ENCODE measurements around the gene HOXB9. TPM values are rescaled to one million over a fixed set of nuclear protein-coding genes. Genes with fewer than 3 reads are reported as not detected.
A peak's percentile ranks its signal among the peaks of the same experiment; 100 is the strongest.

Gene HOXB9
- total RNA-seq, 2 donors from 2014 or later, result 0.09 to 0.68 TPM

DNA sequence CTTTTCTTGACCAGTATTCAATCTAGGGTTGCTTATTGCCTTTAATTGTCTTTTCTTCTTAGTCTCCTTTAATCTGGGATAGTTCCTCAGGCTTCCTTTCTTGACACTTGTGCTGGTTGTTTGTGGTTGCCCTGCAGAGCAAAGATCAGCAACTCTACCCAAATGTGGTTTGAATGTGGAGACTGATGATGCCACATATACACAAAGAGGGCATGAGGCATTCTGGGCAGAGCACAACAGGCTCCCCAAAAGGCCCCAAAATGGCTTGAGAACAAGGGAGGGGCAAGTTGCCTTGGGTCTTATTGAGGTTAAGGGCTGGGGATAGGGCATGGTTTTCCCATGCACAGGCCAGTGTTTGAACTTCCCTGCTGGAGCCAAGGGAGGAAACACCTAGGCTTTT lies 29.8 kb upstream of the HOXB9 start:
- Histone ChIP-seq H3K36me3 (no peaks in the 10 kb centered on the region), H3K27ac (no peak overlapping the region), H3K27me3 (replicated peaks; ENCODE audit: insufficient read depth) (no peaks in the 10 kb centered on the region), H3K4me1 (replicated peaks) (no peaks in the 10 kb centered on the region), H3K4me3 (no peak overlapping the region), H3K9me3 (no peaks in the 10 kb centered on the region)
- TF ChIP-seq POLR2A (IDR thresholded peaks at IDR 0.05) (no peak), POLR2AphosphoS5 (IDR thresholded peaks at IDR 0.05) (no peak)
- TF ChIP-seq, protein P1, sequence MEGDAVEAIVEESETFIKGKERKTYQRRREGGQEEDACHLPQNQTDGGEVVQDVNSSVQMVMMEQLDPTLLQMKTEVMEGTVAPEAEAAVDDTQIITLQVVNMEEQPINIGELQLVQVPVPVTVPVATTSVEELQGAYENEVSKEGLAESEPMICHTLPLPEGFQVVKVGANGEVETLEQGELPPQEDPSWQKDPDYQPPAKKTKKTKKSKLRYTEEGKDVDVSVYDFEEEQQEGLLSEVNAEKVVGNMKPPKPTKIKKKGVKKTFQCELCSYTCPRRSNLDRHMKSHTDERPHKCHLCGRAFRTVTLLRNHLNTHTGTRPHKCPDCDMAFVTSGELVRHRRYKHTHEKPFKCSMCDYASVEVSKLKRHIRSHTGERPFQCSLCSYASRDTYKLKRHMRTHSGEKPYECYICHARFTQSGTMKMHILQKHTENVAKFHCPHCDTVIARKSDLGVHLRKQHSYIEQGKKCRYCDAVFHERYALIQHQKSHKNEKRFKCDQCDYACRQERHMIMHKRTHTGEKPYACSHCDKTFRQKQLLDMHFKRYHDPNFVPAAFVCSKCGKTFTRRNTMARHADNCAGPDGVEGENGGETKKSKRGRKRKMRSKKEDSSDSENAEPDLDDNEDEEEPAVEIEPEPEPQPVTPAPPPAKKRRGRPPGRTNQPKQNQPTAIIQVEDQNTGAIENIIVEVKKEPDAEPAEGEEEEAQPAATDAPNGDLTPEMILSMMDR (IDR thresholded peaks at IDR 0.05), result no peak
- intact Hi-C loops (cut with DNase I), result no loop called here
- no peak for DNase-seq (ENCODE audit: low spot score)

DNA sequence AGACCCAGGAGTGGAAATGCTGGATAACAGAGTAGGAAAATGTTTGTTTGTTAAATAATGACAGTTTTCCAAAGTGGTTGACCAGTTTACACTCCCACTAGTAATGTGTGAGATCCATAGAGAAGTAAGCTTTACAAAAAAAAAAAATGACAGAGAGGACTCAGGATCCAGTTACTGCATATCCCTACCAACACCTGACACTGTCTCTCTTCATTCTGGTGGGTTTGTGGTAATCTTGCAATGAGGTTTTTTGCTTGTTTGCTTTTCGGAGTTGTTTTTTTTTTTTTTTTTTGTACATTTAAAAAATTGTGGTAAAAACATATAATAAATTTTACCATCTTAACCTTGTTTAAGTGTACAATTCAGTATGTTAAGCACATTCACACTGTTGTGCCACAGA lies 23.6 kb upstream of the HOXB9 start:
- Histone ChIP-seq H3K4me1 (replicated peaks) (no peaks in the 10 kb centered on the region), H3K27me3 (replicated peaks; ENCODE audit: insufficient read depth) (peaks cover 12% of the 10 kb centered on the region), H3K9me3 (no peaks in the 10 kb centered on the region), H3K4me3 (no peak overlapping the region), H3K36me3 (no peaks in the 10 kb centered on the region), H3K27ac (no peak overlapping the region)
- TF ChIP-seq, protein P1 (IDR thresholded peaks at IDR 0.05), result no peak
- DNase-seq (ENCODE audit: low spot score), result no peak
- WGBS, result 88% methylated on average over 1 of the region's 1 CpG
- intact Hi-C loops (cut with DNase I), result no loop called here

DNA sequence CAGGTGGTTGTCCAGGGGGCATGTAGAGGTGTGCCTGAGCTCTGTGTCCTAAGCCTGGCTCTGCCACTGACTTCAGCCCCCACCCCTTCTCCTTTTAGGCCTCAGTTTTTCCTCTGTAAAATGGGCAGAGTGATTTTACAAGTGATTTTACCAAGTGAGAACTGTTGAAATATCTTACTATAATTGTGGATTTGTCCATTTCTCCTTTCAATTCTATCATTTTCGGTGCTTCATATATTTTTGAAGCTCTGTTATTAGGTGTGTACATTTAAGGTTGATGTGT lies 21.7 kb upstream of the HOXB9 start:
- no peaks in the 10 kb centered on the region for H3K9me3 ChIP-seq
- intact Hi-C loops (cut with DNase I), result no loop called here
- 83% methylated on average over 1 of the region's 1 CpG for WGBS
- no peaks in the 10 kb centered on the region for H3K4me1 ChIP-seq (replicated peaks)
- TF ChIP-seq POLR2AphosphoS5 (IDR thresholded peaks at IDR 0.05) (no peak), POLR2A (IDR thresholded peaks at IDR 0.05) (no peak)
- TF ChIP-seq, protein P1 (IDR thresholded peaks at IDR 0.05), result no peak
- no peak for DNase-seq (ENCODE audit: low spot score)
- peaks cover 15% of the 10 kb centered on the region for H3K27me3 ChIP-seq (replicated peaks; ENCODE audit: insufficient read depth)
- H3K4me3 ChIP-seq, result no peak overlapping the region
- H3K36me3 ChIP-seq, result no peaks in the 10 kb centered on the region
- H3K27ac ChIP-seq, result no peak overlapping the region

DNA sequence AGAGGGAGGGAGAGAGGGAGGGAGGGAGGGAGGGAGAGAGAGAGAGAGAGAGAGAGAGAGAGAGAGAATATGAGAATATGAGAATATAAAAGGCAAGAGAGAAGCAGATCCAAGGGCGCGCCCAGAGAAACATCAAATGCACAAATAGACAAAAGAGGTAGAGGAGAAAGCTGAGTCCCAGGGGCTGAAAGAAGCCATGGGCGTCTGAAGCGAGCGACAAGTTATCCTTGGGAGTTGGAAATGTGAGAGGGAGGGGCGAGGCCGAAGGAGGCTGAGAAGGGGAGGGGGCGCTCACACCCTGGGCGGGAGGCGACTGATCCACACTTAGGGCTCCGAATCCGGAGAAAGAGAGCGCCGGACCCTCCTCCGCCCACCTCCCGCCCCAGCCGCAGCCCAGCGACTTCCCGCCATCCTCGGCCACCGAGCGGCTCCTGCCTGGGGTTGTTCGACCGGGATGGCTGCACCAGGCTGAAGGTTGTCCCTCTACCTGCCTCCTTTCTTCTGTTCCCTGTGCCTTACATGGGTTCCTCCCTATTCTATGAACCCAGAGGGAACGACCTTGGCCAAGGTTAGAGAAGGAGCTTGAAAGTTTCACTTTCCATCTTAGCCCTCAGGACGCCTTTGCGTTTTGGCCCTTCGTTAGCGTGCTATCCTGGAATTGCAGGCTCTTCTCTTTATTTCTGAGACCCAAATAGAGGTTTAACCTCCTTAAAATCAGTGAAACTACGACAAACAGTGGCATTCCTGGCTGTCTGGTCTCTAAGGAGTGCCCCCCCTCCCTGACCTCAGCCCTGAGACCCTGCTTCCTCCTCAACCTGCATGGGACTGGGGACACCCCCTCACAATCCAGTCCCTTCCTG lies 21.2 kb upstream of the HOXB9 start:
- Histone ChIP-seq H3K27me3 (replicated peaks; ENCODE audit: insufficient read depth) (peaks cover 15% of the 10 kb centered on the region), H3K4me1 (replicated peaks) (no peaks in the 10 kb centered on the region), H3K36me3 (no peaks in the 10 kb centered on the region), H3K27ac (no peak overlapping the region), H3K9me3 (no peaks in the 10 kb centered on the region), H3K4me3 (peak overlapping the region; percentile 4 to 22)
- intact Hi-C loops (cut with DNase I), result no loop called here
- DNase-seq (ENCODE audit: low spot score), result no peak
- no peak for TF ChIP-seq POLR2A (IDR thresholded peaks at IDR 0.05)
- no peak for TF ChIP-seq POLR2AphosphoS5 (IDR thresholded peaks at IDR 0.05)
- TF ChIP-seq, protein P1 (IDR thresholded peaks at IDR 0.05), result no peak
- WGBS, result 3% methylated on average over 29 of the region's 30 CpGs
